T-helper 1 cell treated with Interleukin-12 subunit alpha and Interleukin-12 subunit beta and Interleukin-4 antibody, amounts not matched to agents 30 μg/mL and 1 μg/mL, for 36 hours (primary cell): Measurements from ENCODE around the gene FGFBP1.

Experiments
- H3K27ac Mint-ChIP-seq: one replicate; pipeline ENCODE4 v1.8.0; 2021; ENCODE audit warnings: mild to moderate bottlenecking, mixed read lengths
- H3K27me3 Mint-ChIP-seq: one replicate; pipeline ENCODE4 v1.8.0; 2021; ENCODE audit warnings: low read depth, mixed read lengths
- H3K36me3 Mint-ChIP-seq: one replicate; pipeline ENCODE4 v1.8.0; 2021; ENCODE audit warnings: low read depth, mixed read lengths
- H3K4me1 Mint-ChIP-seq: one replicate; pipeline ENCODE4 v1.8.0; 2021; ENCODE audit warnings: low read depth, mixed read lengths
- H3K4me3 Mint-ChIP-seq: one replicate; pipeline ENCODE4 v1.8.0; 2021; ENCODE audit warnings: mild to moderate bottlenecking, moderate library complexity, mixed read lengths
- H3K9me3 Mint-ChIP-seq: one replicate; pipeline ENCODE4 v1.8.0; 2021; ENCODE audit warnings: mixed read lengths

FGFBP1 gene

GRCh38 chr4:15891312-15891711 lies 47.2 kb downstream of the FGFBP1 start:
- Mint-ChIP-seq H3K27ac (no peak overlapping the region), H3K27me3 (peaks cover 21% of the 10 kb centered on the region), H3K4me3 (no peak overlapping the region), H3K9me3 (no peaks in the 10 kb centered on the region), H3K4me1 (no peaks in the 10 kb centered on the region), H3K36me3 (no peaks in the 10 kb centered on the region)

DNA sequence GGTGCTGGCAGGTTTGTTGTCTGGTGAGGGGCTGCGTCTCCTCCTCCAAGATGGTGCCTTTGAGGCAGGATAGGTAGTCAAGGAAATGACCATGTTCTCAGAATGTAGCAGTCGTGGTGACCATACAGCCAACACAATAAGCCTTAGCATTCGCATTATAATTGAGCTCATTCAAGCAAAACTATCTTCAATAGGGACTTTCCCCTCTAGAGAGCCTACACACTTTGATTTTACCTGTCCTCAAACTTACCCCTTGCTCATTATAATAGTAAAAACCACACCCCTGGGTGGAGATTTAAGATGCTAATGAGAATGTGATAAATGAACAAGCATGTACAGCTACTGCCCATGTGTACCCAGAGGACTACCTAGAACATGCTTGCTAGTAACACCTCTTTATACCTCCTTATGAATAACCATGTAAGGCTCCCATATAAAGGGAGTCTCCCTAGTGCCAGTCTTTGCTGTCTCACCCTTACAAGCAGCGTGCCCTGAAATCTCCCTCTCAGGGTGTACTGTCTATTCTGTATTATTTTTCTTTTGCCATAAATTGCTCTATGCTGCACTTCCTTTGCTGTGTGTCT lies 48.2 kb downstream of the FGFBP1 start:
- H3K9me3 Mint-ChIP-seq: no peaks in the 10 kb centered on the region
- H3K36me3 Mint-ChIP-seq: no peaks in the 10 kb centered on the region
- H3K27me3 Mint-ChIP-seq: peaks cover 12% of the 10 kb centered on the region
- H3K27ac Mint-ChIP-seq: no peak overlapping the region
- no peak overlapping the region for H3K4me3 Mint-ChIP-seq
- no peaks in the 10 kb centered on the region for H3K4me1 Mint-ChIP-seq

DNA sequence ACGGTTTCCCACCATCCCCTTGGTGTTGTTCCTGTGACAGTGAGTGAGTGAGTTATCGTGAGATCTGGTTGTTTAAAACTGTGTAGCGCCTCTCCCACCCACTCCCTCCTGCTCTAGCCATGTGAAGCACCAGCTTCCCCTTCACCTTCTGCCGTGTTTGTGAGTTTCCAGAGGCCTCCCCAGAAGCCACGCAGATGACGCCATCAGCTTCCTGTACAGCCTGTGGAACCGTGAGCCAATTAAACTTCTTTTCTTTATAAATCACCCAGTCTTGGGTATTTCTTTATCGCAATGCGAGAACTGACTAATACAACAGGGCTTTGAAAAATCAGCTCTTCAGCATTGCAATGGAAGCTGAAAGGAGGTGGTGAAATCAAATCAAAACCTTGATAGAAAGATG lies 50.0 kb downstream of the FGFBP1 start:
- Mint-ChIP-seq H3K27ac (no peak overlapping the region), H3K4me3 (no peak overlapping the region), H3K36me3 (no peaks in the 10 kb centered on the region), H3K4me1 (no peaks in the 10 kb centered on the region), H3K9me3 (no peaks in the 10 kb centered on the region), H3K27me3 (peaks cover 15% of the 10 kb centered on the region)
